ENCODE data around the gene PAFAH2.

- no peak for TF ChIP-seq CTCF (tag by site-specific recombination; IDR thresholded peaks at IDR 0.05)
- TF ChIP-seq ZNF138 (tag by site-specific recombination; IDR thresholded peaks at IDR 0.05; ENCODE audit: borderline replicate concordance), result no peak
- TF ChIP-seq ZNF530 (tag by site-specific recombination; IDR thresholded peaks at IDR 0.05; ENCODE audit: low read depth), result no peak
- TF ChIP-seq ZNF449 (tag by site-specific recombination; IDR thresholded peaks at IDR 0.05), result no peak
- TF ChIP-seq ZNF221 (tag by site-specific recombination; IDR thresholded peaks at IDR 0.05; ENCODE audit: borderline replicate concordance), result no peak
These were observed 7.6 kb downstream of the PAFAH2 start for GRCh38 chr1:25990251-25990650.
